ENCODE results near the gene FAM184A. TPM values are rescaled to one million over a fixed set of nuclear protein-coding genes. Genes with fewer than 3 reads are reported as not detected.

FAM184A gene
- total and polyA plus RNA-seq, 2 of the 13 experiments (the other 11 are each of a cell fraction or from before 2014, with no cell fraction given), result 7.0 to 18.0 TPM

DNA sequence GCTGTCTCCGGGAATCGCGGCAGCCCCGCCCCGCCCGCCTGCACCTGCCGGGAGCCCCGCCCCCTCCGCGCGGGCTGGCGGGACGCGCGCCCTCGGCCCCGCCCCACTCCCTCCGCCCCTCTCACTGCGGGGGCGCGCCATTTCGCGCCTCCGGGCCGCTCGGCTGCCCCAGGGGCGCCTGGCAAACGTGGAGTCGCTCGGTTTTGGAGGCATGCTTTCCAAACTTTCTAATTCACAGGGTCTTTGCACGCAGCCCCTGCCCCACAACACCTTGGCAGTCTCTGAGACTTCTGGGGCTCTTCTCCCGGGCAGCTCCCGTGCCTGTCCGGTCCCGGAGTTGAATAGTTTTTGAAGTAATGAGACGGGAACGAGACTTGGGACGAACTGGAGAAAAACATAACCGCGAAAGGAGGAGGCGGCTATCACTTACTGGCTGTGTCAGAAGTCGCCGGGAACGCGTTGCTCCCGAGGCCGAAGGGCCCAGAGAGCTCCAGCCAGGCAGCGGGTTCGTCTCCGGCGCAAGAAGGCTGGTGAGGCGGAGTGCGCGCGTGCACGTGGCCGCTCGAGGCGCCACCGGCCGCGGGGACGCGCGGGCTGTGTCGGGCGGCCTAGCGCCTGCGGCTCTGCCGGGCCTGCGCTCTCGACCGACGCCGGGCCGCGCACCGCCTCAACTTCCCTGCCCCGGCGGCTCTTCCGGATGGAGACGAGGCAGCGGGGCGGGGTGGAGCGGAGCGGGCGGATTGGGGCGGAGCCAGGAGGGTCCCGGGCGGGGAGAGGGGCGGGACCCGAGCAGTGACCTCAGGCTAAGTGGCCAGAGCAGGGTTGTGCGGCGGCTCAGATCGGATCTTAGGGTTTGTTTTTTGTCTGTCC, 143.8 kb downstream of the FAM184A start, which contains the start of gene MCM9 (continued):
- TF ChIP-seq ZNF333 (CRISPR knock-in tag; IDR thresholded peaks at IDR 0.05; ENCODE audit: borderline replicate concordance) (peak; percentile 28; the same call in 1 of the 2 replicates), NFKBIZ (CRISPR knock-in tag; IDR thresholded peaks at IDR 0.05) (0 out of 2 replicates have a peak, but pooled peaks have one; percentile 11), CC2D1A (CRISPR knock-in tag; IDR thresholded peaks at IDR 0.05) (no peak), KLF9 (CRISPR knock-in tag; IDR thresholded peaks at IDR 0.05; ENCODE audit: low read depth) (no peak), FOSL2 (CRISPR knock-in tag; IDR thresholded peaks at IDR 0.05) (no peak), ZNF724P (CRISPR knock-in tag; IDR thresholded peaks at IDR 0.05; ENCODE audit: borderline replicate concordance) (peak; percentile 27; the same call in 1 of the 2 replicates), CHD4 (IDR thresholded peaks at IDR 0.05; ENCODE audit: borderline replicate concordance, low read length) (no peak), ZNF337 (CRISPR knock-in tag; IDR thresholded peaks at IDR 0.05; ENCODE audit: borderline replicate concordance, low read depth) (no peak), RAD51 (IDR thresholded peaks at IDR 0.05; ENCODE audit: borderline replicate concordance) (no peak), SMC3 (IDR thresholded peaks at IDR 0.05; ENCODE audit: low read length) (no peak), U2AF2 (IDR thresholded peaks at IDR 0.05; ENCODE audit: low read depth, low read length) (no peak), ZNF589 (CRISPR knock-in tag; conservative IDR thresholded peaks at IDR 0.05) (no peak), ARHGAP35 (CRISPR knock-in tag; IDR thresholded peaks at IDR 0.05; ENCODE audit: borderline replicate concordance) (peak; percentile 87), CCAR2 (optimal IDR thresholded peaks at IDR 0.05; ENCODE audit: low read depth, low read length) (no peak), SP4 (CRISPR knock-in tag; IDR thresholded peaks at IDR 0.05) (peak; percentile 71), ZNF570 (CRISPR knock-in tag; IDR thresholded peaks at IDR 0.05; ENCODE audit: borderline replicate concordance) (0 out of 2 replicates have a peak, but pooled peaks have one; percentile 29)
- TF ChIP-seq, protein P1, sequence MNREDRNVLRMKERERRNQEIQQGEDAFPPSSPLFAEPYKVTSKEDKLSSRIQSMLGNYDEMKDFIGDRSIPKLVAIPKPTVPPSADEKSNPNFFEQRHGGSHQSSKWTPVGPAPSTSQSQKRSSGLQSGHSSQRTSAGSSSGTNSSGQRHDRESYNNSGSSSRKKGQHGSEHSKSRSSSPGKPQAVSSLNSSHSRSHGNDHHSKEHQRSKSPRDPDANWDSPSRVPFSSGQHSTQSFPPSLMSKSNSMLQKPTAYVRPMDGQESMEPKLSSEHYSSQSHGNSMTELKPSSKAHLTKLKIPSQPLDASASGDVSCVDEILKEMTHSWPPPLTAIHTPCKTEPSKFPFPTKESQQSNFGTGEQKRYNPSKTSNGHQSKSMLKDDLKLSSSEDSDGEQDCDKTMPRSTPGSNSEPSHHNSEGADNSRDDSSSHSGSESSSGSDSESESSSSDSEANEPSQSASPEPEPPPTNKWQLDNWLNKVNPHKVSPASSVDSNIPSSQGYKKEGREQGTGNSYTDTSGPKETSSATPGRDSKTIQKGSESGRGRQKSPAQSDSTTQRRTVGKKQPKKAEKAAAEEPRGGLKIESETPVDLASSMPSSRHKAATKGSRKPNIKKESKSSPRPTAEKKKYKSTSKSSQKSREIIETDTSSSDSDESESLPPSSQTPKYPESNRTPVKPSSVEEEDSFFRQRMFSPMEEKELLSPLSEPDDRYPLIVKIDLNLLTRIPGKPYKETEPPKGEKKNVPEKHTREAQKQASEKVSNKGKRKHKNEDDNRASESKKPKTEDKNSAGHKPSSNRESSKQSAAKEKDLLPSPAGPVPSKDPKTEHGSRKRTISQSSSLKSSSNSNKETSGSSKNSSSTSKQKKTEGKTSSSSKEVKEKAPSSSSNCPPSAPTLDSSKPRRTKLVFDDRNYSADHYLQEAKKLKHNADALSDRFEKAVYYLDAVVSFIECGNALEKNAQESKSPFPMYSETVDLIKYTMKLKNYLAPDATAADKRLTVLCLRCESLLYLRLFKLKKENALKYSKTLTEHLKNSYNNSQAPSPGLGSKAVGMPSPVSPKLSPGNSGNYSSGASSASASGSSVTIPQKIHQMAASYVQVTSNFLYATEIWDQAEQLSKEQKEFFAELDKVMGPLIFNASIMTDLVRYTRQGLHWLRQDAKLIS (CRISPR knock-in tag; IDR thresholded peaks at IDR 0.05), result no peak
- TF ChIP-seq, protein P2, sequence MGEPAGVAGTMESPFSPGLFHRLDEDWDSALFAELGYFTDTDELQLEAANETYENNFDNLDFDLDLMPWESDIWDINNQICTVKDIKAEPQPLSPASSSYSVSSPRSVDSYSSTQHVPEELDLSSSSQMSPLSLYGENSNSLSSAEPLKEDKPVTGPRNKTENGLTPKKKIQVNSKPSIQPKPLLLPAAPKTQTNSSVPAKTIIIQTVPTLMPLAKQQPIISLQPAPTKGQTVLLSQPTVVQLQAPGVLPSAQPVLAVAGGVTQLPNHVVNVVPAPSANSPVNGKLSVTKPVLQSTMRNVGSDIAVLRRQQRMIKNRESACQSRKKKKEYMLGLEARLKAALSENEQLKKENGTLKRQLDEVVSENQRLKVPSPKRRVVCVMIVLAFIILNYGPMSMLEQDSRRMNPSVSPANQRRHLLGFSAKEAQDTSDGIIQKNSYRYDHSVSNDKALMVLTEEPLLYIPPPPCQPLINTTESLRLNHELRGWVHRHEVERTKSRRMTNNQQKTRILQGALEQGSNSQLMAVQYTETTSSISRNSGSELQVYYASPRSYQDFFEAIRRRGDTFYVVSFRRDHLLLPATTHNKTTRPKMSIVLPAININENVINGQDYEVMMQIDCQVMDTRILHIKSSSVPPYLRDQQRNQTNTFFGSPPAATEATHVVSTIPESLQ (CRISPR knock-in tag; conservative IDR thresholded peaks at IDR 0.05), result no peak; the same call in 1 of the 2 replicates
- TF ChIP-seq, protein P3, sequence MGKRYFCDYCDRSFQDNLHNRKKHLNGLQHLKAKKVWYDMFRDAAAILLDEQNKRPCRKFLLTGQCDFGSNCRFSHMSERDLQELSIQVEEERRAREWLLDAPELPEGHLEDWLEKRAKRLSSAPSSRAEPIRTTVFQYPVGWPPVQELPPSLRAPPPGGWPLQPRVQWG (CRISPR knock-in tag; IDR thresholded peaks at IDR 0.05; ENCODE audit: borderline replicate concordance, low read depth), result no peak
- TF ChIP-seq, protein P4, sequence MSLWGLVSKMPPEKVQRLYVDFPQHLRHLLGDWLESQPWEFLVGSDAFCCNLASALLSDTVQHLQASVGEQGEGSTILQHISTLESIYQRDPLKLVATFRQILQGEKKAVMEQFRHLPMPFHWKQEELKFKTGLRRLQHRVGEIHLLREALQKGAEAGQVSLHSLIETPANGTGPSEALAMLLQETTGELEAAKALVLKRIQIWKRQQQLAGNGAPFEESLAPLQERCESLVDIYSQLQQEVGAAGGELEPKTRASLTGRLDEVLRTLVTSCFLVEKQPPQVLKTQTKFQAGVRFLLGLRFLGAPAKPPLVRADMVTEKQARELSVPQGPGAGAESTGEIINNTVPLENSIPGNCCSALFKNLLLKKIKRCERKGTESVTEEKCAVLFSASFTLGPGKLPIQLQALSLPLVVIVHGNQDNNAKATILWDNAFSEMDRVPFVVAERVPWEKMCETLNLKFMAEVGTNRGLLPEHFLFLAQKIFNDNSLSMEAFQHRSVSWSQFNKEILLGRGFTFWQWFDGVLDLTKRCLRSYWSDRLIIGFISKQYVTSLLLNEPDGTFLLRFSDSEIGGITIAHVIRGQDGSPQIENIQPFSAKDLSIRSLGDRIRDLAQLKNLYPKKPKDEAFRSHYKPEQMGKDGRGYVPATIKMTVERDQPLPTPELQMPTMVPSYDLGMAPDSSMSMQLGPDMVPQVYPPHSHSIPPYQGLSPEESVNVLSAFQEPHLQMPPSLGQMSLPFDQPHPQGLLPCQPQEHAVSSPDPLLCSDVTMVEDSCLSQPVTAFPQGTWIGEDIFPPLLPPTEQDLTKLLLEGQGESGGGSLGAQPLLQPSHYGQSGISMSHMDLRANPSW (CRISPR knock-in tag; IDR thresholded peaks at IDR 0.05; ENCODE audit: borderline replicate concordance), result no peak; the same call in 1 of the 2 replicates
